Measurements from ENCODE around the gene ADAMTS17. TPM values are rescaled to one million over a fixed set of nuclear protein-coding genes. Genes with fewer than 3 reads are reported as not detected.
"Not testable (repeated sequence)": the region's sequence is repeated elsewhere in the genome, so short reads cannot be mapped to it uniquely, and the experiment has no call there.

Gene ADAMTS17
- total RNA-seq, 2 experiments from 2014 or later, result 0.99 to 1.2 TPM

DNA sequence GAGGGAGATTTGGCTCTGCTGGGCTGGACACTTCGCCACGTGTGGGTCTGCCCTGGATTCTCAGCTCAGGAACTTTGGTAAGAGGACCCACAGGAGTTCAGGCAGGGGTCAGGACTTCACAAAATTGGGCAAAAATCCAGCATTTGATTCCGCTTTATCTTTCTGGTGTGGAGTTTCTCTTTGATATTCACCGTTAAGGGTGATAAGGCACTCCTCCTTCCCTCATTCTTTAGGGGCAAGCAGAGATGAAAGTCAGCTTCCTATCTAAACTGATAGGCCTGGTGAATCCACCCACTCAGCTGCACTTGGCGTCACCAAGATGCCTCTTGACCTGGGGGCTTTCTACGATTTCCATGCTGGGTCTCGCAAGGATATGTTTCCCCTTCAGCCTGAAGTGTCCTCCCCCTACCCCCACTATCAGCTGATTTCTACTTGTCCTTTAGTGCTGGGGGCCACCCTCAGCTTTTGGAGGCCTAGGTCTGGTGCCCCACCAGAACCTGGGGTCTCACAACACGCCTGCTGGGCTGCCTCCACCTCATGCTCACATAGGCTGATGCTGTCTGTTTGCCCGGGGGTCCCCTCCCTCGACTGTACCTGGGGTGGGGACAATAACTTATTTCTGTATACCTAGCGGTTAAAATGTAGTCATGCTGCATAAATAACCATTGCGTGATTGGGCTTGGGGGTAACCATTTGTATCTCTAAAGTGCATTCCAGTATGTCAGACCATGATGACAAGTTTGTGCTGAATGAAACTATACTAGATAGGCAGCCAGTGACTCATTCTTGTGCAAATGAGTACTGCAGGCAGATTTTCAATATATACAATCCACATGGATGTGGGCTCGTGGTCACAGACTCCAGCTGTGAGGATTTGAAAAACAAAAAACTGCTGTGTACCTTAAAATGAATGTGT is 248.3 kb downstream of the ADAMTS17 start:
- intact Hi-C loops (cut with micrococcal nuclease), result no loop called here
- Mint-ChIP-seq H3K4me1 (ENCODE audit: low read depth) (no peaks in the 10 kb centered on the region), H3K4me3 (no peak overlapping the region), H3K36me3 (peaks cover 11% of the 10 kb centered on the region), H3K27me3 (no peaks in the 10 kb centered on the region), H3K27ac (no peak overlapping the region), H3K9me3 (no peaks in the 10 kb centered on the region)
- no peak for DNase-seq
- POLR2A ChIA-PET, result no interaction called here
- CTCF ChIA-PET, result no interaction called here

GRCh38 chr15:100092034-100092433 is 249.7 kb downstream of the ADAMTS17 start:
- intact Hi-C loops (cut with micrococcal nuclease), result no loop called here
- Mint-ChIP-seq H3K27ac (no peak overlapping the region), H3K36me3 (peaks cover 11% of the 10 kb centered on the region), H3K4me1 (ENCODE audit: low read depth) (no peaks in the 10 kb centered on the region), H3K9me3 (no peaks in the 10 kb centered on the region), H3K4me3 (no peak overlapping the region), H3K27me3 (no peaks in the 10 kb centered on the region)
- DNase-seq, result no peak
- ChIA-PET POLR2A (no interaction called here), CTCF (no interaction called here)

DNA sequence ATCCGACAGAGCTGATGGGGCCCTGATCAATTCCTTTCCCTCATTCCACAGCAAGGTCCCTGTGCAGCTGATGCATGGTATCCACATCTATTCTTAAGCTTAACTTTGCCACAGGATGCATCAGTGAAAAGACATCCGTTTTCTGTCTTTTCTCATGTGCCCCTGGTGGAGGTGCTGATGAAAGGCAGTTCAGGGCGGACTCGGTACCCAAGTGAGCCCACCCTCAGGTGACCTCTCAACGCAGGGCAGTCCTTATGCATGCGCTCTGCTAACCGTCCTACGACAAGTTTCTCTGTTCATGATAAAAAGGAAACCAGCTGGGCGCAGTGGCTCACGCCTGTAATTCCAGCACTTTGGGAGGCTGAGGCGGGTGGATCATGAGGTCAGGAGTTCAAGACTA is 251.4 kb downstream of the ADAMTS17 start:
- CTCF ChIA-PET, result interaction anchor here (1.2 kb wide), 1 partner anchor 41 kb away, joined by 3 read pairs; no protein-coding TSS in a partner anchor
- no peak for DNase-seq
- intact Hi-C loops (cut with micrococcal nuclease), result no loop called here
- H3K4me1 Mint-ChIP-seq (ENCODE audit: low read depth), result no peaks in the 10 kb centered on the region
- no peaks in the 10 kb centered on the region for H3K27me3 Mint-ChIP-seq
- POLR2A ChIA-PET, result no interaction called here
- H3K36me3 Mint-ChIP-seq, result peaks cover 11% of the 10 kb centered on the region
- H3K9me3 Mint-ChIP-seq, result no peaks in the 10 kb centered on the region
- H3K27ac Mint-ChIP-seq, result no peak overlapping the region
- no peak overlapping the region for H3K4me3 Mint-ChIP-seq

GRCh38 chr15:100084042-100084821 is 257.5 kb downstream of the ADAMTS17 start:
- not testable (repeated sequence) for H3K27ac Mint-ChIP-seq

DNA sequence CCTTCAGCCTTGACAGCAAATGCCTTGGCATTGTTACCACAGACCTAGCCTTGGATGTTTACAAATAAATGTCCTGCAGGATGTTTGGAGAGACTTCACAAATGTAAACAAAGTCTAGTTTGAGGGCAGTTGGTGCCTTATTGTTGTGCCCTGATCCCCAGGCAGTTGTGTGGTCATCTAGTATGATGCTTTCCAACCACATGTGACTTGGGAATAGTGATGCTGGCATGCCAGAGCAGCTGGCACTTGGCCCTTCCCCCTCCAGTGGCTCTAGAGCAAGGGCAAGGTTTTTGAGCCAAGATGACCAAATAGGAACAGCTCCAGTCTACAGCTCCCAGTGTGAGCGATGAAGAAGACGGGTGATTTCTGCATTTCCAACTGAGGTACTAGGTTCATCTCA is 258.2 kb downstream of the ADAMTS17 start:
- Mint-ChIP-seq H3K27me3 (no peaks in the 10 kb centered on the region), H3K36me3 (peaks cover 6% of the 10 kb centered on the region), H3K27ac (no peak overlapping the region), H3K9me3 (no peaks in the 10 kb centered on the region), H3K4me1 (ENCODE audit: low read depth) (no peaks in the 10 kb centered on the region), H3K4me3 (no peak overlapping the region)
- intact Hi-C loops (cut with micrococcal nuclease), result no loop called here
- ChIA-PET CTCF (no interaction called here), POLR2A (no interaction called here)
- no peak for DNase-seq

More at GRCh38 chr15:100084042-100084821, 257.5 kb downstream of the ADAMTS17 start:
- H3K9me3 Mint-ChIP-seq; H3K27me3 Mint-ChIP-seq; intact Hi-C loops (cut with micrococcal nuclease); DNase-seq; POLR2A ChIA-PET; H3K4me3 Mint-ChIP-seq; H3K4me1 Mint-ChIP-seq (ENCODE audit: low read depth); CTCF ChIA-PET; H3K36me3 Mint-ChIP-seq: not testable (repeated sequence)

GRCh38 chr15:100082761-100083402 is 258.9 kb downstream of the ADAMTS17 start:
- DNase-seq, result no peak
- no peaks in the 10 kb centered on the region for H3K4me1 Mint-ChIP-seq (ENCODE audit: low read depth)
- H3K4me3 Mint-ChIP-seq, result no peak overlapping the region
- no peak overlapping the region for H3K27ac Mint-ChIP-seq
- peaks cover 6% of the 10 kb centered on the region for H3K36me3 Mint-ChIP-seq
- no peaks in the 10 kb centered on the region for H3K27me3 Mint-ChIP-seq
- no peaks in the 10 kb centered on the region for H3K9me3 Mint-ChIP-seq
- intact Hi-C loops (cut with micrococcal nuclease), result no loop called here
- ChIA-PET POLR2A (no interaction called here), CTCF (no interaction called here)

DNA sequence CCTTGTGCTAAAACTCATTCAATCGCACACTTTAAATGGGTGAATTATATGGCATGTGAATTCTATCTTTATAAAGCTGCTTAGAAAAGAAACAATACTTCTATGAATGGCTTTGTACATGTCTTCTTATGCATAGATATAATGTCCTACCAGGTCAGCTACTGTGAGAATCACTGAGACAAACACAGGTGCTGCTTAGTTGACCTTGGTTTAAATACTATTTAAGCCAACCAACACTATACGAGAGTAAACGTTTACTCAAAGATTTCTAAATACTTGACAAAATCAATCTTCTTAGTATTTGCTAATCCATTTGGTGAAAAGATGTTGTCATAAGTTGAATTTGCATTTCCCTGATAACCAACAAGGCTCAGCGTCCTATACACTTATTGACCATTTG is 260.3 kb downstream of the ADAMTS17 start:
- no peak for DNase-seq
- intact Hi-C loops (cut with micrococcal nuclease), result no loop called here
- H3K4me3 Mint-ChIP-seq, result no peak overlapping the region
- ChIA-PET CTCF (no interaction called here), POLR2A (no interaction called here)
- no peaks in the 10 kb centered on the region for H3K4me1 Mint-ChIP-seq (ENCODE audit: low read depth)
- H3K27ac Mint-ChIP-seq, result no peak overlapping the region
- H3K27me3 Mint-ChIP-seq, result no peaks in the 10 kb centered on the region
- peaks cover 6% of the 10 kb centered on the region for H3K36me3 Mint-ChIP-seq
- H3K9me3 Mint-ChIP-seq, result no peaks in the 10 kb centered on the region

- H3K9me3 Mint-ChIP-seq, result no peaks in the 10 kb centered on the region
- CTCF ChIA-PET, result no interaction called here
Measured at GRCh38 chr15:100078511-100079220, 263.1 kb downstream of the ADAMTS17 start.

GRCh38 chr15:100075229-100075628 is 266.5 kb downstream of the ADAMTS17 start:
- intact Hi-C loops (cut with micrococcal nuclease), result no loop called here
- Mint-ChIP-seq H3K4me3 (no peak overlapping the region), H3K36me3 (no peaks in the 10 kb centered on the region), H3K4me1 (ENCODE audit: low read depth) (no peaks in the 10 kb centered on the region), H3K9me3 (peaks cover 2% of the 10 kb centered on the region), H3K27ac (no peak overlapping the region), H3K27me3 (no peaks in the 10 kb centered on the region)
- no peak for DNase-seq
- ChIA-PET POLR2A (no interaction called here), CTCF (no interaction called here)

More at GRCh38 chr15:100078511-100079220, 263.1 kb downstream of the ADAMTS17 start:
- intact Hi-C loops (cut with micrococcal nuclease), result no loop called here
- no peaks in the 10 kb centered on the region for H3K4me1 Mint-ChIP-seq (ENCODE audit: low read depth)
- H3K27me3 Mint-ChIP-seq, result no peaks in the 10 kb centered on the region
- no peak for DNase-seq
- H3K36me3 Mint-ChIP-seq, result peaks cover 5% of the 10 kb centered on the region
- POLR2A ChIA-PET, result no interaction called here
- H3K27ac Mint-ChIP-seq, result no peak overlapping the region
- no peak overlapping the region for H3K4me3 Mint-ChIP-seq

DNA sequence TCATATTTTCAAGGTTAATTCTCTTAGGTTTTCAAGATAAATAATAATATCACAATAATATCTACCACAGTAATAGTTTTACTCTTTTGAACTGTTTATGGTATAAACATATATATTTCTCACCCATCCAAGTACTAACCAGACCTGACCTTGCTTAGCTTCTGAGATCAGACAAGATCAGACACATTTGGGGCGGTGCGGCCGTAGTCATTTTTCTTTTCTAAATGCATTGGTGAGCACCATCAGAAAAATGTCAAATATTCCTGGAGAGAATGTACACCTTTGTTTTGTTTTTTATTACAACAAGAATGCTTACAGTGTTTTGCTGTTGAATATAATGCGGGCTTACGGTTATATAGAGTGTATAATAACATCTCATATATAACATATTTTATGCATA is 267.8 kb downstream of the ADAMTS17 start:
- Mint-ChIP-seq H3K27ac (no peak overlapping the region), H3K9me3 (peaks cover 2% of the 10 kb centered on the region), H3K4me1 (ENCODE audit: low read depth) (no peaks in the 10 kb centered on the region), H3K27me3 (no peaks in the 10 kb centered on the region), H3K36me3 (peaks cover 2% of the 10 kb centered on the region), H3K4me3 (no peak overlapping the region)
- POLR2A ChIA-PET, result no interaction called here
- CTCF ChIA-PET, result no interaction called here
- no peak for DNase-seq
- intact Hi-C loops (cut with micrococcal nuclease), result no loop called here

GRCh38 chr15:100066521-100067280 is 275.1 kb downstream of the ADAMTS17 start:
- DNase-seq; H3K9me3 Mint-ChIP-seq; intact Hi-C loops (cut with micrococcal nuclease); H3K27me3 Mint-ChIP-seq; POLR2A ChIA-PET; CTCF ChIA-PET; H3K36me3 Mint-ChIP-seq; H3K4me3 Mint-ChIP-seq; H3K27ac Mint-ChIP-seq; H3K4me1 Mint-ChIP-seq (ENCODE audit: low read depth): not testable (repeated sequence)

All from activated CD4-positive, alpha-beta memory T cell treated with anti-CD3 and anti-CD28 coated beads for 36 hours (primary cell).